GM12891 (cell line): ENCODE results near the gene HMHB1.

Source experiments
- DNase-seq: peaks from one replicate; pipeline ENCODE4 v3.0.0; 2011; ENCODE audit warnings: low spot score; ENCODE audit not compliant: insufficient read length
- FAIRE-seq: peaks from 2 replicates; lab custom pipeline; 2011; peaks lifted over from hg19 to GRCh38; lab: Jason Lieb, UNC
- PAX5 ChIP-seq: IDR thresholded peaks from 2 replicates; pipeline ENCODE4 v1.6.1; 2011; ENCODE audit warnings: low read length, moderate library complexity, mild to moderate bottlenecking; ENCODE audit not compliant: insufficient read depth, severe bottlenecking
- POLR2A ChIP-seq: IDR thresholded peaks from 2 replicates; pipeline ENCODE4 v1.6.1; 2011; ENCODE audit warnings: low read depth, low read length, control low read depth
- POLR2AphosphoS5 ChIP-seq: IDR thresholded peaks from 2 replicates; pipeline ENCODE4 v1.6.1; 2011; ENCODE audit warnings: low read depth, low read length, control low read depth
- POU2F2 ChIP-seq: IDR thresholded peaks from 2 replicates; pipeline ENCODE4 v1.6.1; 2011; ENCODE audit warnings: low read depth, mild to moderate bottlenecking, control low read depth, low read length, moderate library complexity
- SPI1 ChIP-seq: IDR thresholded peaks from 2 replicates; pipeline ENCODE4 v1.6.1; 2011; ENCODE audit warnings: low read depth, low read length, control low read depth
- TAF1 ChIP-seq: IDR thresholded peaks from 2 replicates; pipeline ENCODE4 v1.6.1; 2011; ENCODE audit warnings: low read depth, low read length, control low read depth

HMHB1 gene

DNA sequence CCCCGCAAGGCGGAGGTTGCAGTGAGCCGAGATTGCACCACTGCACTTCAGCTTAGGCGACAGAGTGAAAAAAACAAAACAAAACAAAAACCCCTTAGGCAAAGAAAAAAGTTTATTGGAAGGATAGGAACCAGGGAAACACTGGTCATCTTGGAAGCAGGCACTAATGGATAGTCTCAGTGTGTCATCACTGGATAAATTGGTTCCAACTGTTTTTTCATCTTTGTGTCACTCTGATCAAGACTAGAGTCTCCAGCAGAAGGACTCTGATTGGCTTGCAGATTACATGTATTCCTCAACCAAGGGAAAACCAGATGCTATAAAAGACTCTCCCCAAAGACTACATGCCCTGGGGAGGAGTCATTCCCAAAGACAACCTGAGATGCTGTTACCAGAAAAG is 35.0 kb upstream of the HMHB1 start:
- FAIRE-seq = no peak
- no peak for DNase-seq
- TF ChIP-seq PAX5 = no peak

DNA sequence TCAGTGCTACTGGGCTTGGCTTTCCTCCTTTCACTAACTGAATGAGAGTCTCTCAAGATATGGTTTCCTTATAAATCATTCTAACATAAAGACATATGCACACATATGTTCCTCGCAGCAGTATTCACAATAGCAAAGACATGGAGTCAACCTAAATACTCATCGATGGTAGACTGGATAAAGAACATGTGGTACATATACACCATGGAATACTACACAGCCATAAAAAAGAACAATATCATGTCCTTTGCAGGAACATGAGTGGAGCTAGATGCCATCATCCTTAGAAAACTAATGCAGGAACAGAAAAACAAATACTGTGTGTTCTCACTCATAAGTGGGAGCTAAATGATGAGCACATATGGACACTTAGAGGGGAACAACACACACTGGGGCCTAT is 32.5 kb upstream of the HMHB1 start:
- TF ChIP-seq POLR2A = no peak
- TF ChIP-seq SPI1 = no peak
- no peak for TF ChIP-seq TAF1
- FAIRE-seq (no peak), DNase-seq (no peak)

DNA sequence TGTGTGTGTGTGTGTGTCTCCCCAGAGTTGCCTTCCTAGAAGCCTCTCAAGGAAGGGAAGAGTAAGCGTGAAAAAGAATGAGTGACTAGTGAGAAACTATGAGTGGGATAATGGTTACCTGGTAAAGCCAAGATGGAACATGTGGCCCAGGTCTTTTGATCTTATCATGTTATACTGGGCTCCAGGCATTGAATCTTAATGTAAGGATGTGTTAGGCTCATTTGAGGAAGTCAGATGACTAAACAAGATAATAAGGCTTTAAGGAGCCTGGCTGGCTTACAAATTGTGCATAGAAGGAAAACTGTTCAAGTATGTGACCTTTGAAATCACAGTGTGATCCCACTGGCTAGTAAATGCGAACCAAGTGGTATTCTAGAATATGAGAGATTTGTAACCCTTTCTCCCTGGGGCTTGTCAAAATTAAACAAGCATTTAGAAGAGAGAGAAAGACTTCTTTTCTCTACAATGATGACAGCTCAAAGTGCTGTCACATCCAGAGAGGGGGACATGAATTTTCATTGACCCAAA is 29.9 kb upstream of the HMHB1 start:
- DNase-seq = no peak
- no peak for TF ChIP-seq POLR2AphosphoS5
- no peak for TF ChIP-seq POLR2A
- no peak for TF ChIP-seq PAX5
- TF ChIP-seq TAF1 = no peak
- TF ChIP-seq POU2F2 = no peak
- no peak for TF ChIP-seq SPI1
- no peak for FAIRE-seq

DNA sequence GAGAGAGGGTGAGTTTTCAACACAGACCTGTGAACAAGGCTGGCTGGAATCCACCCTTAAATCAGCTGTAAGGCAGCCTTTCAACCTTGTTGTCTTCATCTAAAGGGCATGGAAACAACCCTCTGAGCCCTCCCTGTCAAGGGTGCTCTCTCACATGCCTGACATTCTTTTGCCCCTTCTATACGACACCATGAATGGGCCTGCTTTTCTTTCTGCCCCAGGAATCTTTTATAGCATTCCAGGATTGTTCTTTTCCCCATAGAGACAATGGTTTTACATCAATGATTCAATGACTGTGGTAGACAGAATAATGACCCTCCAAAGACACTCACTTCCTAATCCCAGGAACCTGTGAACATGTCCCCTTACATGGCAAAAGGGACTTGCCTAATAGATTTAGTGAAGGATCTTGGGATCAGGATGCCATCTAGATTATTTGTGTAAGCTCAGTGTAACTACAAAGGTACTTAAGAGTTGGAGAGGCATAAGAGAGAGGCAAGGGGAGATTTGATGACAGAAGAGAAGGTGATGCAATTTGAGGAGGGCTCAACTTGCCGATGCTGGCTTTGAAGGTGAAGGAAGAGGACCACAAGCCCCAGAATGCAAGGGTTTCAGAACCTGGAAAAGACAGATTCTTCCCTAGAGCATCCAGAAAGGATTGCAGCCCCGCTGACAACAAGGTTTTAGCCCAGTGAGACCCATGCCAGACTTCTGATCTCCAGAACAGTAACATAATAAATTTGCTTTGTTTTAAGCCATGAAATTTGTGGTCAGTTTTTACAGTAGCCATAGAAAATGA is 29.2 kb upstream of the HMHB1 start:
- TF ChIP-seq SPI1 (0 out of 2 replicates have a peak, but pooled peaks have one; percentile 9), POLR2AphosphoS5 (no peak), POLR2A (no peak)
- FAIRE-seq (no peak), DNase-seq (no peak)

DNA sequence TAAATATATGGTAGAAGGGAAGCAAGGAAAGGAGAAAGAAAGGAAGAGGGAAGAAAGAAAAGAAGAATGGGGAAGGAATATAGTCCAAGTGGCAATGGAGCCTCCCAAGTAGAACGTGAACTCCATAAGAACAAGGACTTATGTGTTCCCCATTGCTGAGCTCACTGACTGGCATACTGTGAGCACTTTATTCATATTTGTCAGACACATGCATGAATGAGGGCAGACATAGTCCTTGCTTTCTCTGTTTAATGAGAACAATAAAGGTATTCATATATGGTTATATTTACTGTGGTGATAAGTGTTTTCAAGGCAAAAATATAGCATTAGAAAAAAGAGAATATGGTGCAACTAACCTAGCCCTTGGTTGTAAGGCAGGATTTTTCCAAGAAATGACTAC is 23.6 kb upstream of the HMHB1 start:
- DNase-seq = no peak

DNA sequence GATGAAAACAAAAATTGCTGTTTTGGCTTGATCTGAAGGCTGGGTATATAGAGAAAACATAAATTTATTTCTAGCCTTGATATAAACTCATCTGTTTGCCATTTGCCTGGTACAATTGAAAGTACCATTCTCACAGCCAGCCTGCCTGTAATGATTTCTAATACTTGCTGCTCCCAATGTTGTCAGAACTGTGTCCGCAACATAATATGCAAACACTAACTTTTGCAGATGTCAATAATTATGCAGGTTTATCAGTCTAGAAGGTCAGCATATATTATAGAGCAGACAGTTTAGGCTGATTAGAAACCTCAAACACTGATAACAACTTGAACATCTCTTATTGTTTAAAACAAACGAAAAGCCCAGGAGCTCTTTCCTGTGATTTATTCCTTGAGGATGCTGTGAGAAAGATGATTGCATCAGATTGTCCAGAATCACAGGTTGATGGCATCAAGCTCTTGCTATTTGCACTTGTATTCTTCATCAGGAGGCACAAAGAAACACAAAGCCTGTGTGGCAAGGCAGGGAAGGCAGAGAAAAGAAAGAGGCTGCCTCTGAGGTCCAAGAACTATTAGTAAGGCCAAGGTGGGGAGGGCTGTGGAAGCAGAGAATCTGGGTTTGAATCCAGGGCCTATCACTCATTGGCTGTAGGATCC is 21.4 kb upstream of the HMHB1 start:
- no peak for DNase-seq
- FAIRE-seq = no peak
- TF ChIP-seq SPI1 (no peak), POU2F2 (no peak), POLR2A (no peak), POLR2AphosphoS5 (no peak)

More for the DNA sequence above, 23.6 kb upstream of the HMHB1 start:
- no peak for FAIRE-seq
- no peak for TF ChIP-seq TAF1
- no peak for TF ChIP-seq POU2F2
- no peak for TF ChIP-seq POLR2AphosphoS5
- no peak for TF ChIP-seq SPI1
- TF ChIP-seq PAX5 = no peak
- TF ChIP-seq POLR2A = no peak

DNA sequence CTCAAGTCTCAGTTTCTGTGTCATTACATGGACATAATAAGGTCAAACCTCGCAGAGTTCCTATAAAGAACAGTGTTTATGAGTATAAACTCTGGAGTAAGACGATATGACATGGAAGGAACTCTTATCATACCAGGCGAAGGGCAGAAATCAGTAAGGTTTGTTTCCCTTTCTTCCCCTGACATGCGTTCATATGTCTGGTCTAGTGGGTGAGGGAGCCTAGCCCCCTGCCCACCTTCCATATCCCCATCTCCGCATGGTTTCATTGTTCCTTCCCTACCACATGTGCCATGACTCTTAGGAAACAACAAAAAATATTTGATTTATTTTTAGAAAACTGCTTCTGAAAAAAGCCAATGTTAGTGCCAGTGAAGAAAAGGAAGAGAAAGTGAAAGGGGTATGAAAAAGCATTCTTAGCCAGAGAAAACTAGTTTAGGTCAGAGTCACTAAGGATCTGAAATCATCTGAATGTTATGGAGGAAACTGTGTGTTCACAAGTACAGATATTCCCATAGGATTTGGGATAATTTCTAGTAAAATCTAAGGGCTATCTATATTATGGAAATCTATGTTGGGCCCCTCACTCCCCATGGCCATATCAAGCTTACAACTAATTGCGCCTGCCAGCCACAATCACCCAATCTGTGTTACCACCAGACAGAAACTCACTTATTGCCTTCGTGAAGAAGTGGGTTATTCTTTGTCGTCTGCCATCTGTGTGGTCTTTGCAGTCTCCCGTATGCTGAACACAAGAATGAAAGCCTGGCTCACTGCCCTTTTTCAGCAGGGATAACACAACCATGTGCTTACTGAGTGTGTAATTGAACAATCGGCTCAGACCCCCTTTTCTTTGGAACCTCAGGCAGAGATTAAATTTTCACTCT is 19.9 kb upstream of the HMHB1 start:
- FAIRE-seq (peak; percentile 82), DNase-seq (no peak)
- TF ChIP-seq POLR2A = no peak
- 0 out of 2 replicates have a peak, but pooled peaks have one; percentile 24 for TF ChIP-seq SPI1

DNA sequence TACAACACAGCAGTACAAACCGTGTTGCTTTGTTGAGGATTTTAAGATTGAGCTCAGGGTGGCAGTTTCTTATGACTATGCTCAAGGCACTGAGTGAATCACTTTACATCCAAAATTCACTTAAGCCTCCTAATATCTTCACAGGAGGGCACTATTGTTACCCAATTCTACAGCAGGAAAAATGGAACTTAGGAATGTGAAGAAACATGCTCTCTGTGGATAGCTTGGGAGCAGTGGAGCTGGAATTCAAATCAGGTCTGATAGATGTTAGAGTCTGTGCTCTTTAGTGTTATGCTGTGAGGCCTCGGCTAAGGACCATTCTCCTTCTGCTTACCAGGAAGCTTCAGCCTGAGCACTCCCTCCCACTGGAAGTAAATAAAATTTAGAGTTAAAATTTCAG is 18.7 kb upstream of the HMHB1 start:
- TF ChIP-seq SPI1 = no peak
- TF ChIP-seq TAF1 = no peak
- TF ChIP-seq POLR2AphosphoS5 = no peak
- TF ChIP-seq PAX5 = no peak
- no peak for TF ChIP-seq POU2F2
- no peak for TF ChIP-seq POLR2A
- FAIRE-seq (peak; percentile 50), DNase-seq (no peak)

DNA sequence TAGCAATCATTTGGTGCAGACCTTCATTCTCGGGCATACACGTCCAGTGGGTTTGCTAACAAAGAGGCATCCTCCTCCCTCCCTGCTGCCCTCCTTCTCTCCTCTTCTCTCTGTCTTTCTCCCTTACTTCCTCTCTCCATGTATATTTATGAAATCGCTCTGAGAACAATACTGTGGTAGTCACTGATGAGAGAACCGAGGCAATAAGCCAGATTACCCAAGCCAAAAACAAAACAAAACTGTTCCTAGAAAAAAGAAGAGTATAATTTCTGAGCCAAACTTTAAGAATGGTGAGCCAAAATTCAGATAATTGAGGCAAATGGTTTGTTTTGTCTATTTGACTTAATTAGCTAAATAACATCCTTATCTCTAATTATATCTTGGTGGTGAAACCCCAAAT is 15.8 kb upstream of the HMHB1 start:
- FAIRE-seq = no peak
- TF ChIP-seq TAF1 (no peak), POU2F2 (no peak), PAX5 (no peak), POLR2A (no peak), POLR2AphosphoS5 (no peak), SPI1 (no peak)

DNA sequence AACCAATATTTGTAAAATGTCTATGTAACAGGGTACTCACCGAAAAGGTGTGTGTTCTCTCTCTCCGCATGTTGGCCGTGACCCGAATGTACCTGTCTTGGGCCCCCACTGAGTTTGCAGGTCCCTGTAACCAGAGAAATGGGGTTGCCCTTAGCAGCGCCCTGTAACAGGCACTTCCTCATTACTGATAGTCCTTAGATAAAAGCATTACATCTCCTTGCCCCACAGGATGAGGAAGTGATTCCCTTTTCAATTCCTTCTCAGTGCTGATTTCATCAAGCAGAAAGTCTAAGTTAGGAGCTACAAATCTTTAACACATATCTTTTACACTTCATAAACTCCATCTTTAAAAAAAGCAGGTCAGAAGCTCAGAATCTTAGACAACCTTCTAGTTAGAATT is 15.2 kb upstream of the HMHB1 start:
- FAIRE-seq = no peak
- TF ChIP-seq POLR2A (no peak), POLR2AphosphoS5 (no peak), POU2F2 (no peak), TAF1 (no peak), PAX5 (no peak), SPI1 (peak; percentile 89)
- no peak for DNase-seq

More for the DNA sequence above, 15.8 kb upstream of the HMHB1 start:
- DNase-seq = no peak
